NOMO-1 treated with DMSO at 0.1 percent for 48 hours (cell line): ENCODE results near the gene CYP11A1.
"Not testable (repeated sequence)": the region's sequence is repeated elsewhere in the genome, so short reads cannot be mapped to it uniquely, and the experiment has no call there.

Experiments used
- DNase-seq: peaks from one replicate; lab custom pipeline; 2025; ENCODE audit not compliant: unreplicated experiment; lab: John Stamatoyannopoulos, UW

The CYP11A1 gene

DNA sequence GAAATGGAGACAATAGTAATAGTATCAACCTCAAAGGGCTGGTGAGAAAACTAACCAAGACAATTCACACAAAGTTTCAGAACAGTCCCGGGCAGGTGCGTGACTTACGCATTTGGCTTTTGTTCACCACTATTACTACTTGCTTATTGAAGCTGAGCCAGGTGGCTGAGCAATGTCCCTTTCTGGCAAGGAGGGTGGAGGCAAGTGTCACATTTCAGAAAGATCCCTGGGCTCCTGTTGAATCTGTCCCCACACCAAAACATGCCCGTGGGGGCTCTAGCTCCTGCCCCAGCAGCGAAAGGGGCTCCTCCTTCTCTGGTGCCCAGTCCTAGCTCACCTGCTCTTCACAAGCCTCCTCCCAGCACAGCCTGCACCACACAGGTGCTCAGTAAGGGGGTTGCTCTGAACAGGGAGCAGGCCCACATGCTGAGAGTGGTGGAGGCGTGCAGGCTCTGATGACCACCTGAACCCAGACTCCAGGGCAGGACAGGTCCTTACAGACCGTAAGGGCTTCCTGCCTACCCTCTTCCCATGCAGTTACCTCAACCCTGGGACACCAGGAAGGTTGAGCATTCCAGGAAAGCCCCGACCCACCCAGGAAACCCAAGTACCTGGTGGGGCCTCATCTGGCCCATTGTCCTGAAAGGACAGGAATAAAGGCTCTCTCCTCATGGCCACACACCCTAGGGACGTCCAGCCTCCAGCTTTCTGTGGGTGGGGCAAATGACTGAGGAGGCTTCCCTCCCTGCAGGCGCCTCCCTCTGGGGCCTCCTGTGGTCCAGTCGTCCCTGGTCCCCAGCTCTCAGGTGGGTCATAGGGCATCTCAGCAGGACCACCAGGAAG, 33.7 kb upstream of the CYP11A1 start:
- no peak for DNase-seq

- DNase-seq = no peak
These were observed 32.9 kb upstream of the CYP11A1 start for GRCh38 chr15:74400313-74400860.

DNA sequence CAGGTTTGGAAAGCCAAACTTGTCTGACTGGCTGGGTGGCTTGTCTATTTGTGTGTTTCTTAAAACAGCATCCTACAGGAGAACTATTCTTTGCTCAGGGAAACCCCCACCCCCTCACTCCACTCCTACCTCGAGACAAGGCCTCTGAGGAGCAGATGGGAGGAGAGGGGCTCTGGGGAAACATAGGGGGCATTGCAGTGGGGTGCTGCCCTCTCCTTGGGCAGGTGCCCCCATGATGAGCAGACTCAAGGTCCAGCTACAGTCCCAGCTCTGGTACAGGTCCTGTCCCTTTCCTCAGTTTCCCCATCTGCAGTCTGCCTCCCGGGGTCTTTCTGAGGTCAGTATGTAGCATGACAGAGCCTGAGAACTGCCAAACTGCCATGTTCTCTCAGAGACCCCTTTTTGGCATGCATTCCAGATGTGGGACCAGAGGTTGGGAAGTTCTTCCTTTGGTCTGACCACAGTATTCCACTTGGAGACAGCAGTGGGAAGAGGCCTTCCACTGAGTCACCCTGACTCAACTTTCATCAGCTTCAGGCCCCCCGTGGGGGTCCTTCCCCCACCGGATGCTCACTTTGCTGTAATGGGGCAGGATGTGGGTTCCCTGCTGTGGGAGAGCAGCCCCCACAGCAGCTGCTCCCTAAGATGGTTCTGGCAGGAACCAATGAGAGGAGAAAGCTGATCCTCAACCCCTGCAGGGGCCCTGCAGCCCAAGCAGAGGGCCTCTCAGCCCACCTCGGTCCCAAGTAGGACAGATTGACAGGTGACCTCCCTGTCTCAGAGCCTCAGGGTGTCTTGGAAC, 32.3 kb upstream of the CYP11A1 start:
- DNase-seq = no peak

DNA sequence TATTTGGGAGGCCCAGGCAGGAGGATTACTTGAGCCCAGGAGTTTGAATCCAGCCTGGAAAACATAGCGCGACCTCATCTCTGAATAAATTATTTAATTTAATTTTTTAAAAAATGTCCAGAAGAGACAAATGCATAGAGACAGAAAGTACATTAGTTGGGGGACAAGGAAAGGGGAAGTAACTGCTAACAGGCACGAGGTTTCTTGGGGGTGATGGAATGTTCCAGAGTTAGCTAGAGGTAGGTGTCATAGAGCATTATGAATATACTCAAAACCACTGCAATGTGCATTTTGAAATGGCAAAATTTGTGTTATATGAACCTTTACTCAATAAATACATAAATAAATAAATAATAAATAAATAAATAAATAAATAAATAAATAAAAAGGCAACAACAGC, 31.7 kb upstream of the CYP11A1 start:
- DNase-seq = peak; percentile 37

- DNase-seq = no peak
These were observed 30.7 kb upstream of the CYP11A1 start for GRCh38 chr15:74398183-74398582.

DNA sequence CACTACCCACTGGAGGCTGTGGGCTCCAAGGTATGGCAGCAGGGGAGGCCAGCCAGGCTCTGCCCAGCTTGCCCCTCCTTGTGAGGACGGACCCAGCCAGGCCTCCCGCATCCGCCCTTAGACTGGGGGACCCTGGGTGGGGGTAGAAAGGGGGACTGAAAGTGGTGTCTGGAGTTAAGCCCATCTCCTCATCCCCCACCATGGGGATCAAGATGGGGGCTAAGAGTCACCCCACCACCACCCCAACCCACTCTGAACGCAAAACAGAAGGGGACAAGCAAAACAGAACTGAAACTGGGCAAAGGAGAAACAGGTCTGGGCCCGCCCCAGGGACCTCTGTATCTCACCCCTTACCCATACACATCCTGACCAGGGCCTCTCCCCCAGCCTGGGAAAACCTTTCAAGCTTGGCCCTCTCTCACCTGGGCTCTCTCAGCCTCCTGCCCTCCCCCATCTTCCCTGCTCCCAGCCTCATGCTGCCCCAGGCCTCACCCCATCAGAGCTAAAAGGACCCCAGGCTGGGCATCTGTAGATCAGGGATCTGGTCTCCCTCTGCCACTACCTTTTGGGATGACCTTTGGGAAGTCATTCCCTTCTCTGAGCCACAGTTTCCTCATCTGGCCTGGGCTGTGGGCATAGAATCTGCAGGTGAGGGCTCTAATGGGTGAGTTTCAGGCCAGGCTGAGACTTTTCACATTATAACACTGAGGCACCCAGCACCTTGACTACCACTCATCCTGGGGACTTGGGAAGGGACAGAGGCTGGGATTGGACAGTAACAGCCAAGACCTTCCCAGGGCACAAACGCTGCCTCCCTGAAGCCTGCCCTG, 30.0 kb upstream of the CYP11A1 start:
- DNase-seq = peak; percentile 62

DNA sequence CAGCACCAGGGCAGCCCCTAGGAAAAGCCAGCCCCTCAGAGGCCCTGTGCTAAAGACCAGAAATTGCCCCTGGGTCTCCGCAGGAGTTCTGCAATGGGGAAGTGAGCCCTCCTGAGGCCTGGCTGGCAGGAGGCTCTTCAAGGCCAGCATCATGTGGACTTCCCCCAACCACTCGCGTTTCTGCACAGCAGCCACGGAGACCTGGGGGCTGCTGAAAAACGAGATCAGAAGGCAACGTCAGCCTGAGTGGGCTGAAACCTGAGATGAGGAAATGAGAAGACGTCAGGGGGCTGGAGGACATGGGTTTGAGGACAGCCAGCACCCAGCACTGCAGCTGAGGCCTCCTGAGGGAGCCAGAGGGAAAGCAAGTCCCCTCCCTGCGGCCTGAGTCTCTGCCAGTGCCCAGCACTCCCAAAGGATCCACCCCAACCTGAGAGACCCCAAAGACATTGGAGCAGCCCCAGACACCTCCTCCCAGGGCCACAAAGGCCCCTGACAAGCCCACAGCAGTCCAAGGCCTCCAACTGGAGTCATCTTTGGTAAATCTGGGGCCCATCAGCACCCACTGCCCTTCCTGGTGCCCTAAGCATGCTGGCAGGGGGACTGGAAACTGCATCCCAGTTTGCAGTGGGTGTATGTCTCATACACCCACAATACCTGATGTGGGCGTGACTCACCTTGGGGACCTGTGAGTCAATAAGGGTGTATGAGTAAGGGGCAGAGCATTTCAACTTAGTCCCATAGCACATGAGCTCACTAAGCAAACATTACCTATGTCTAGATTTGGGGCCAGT, 29.2 kb upstream of the CYP11A1 start:
- peak; percentile 78 for DNase-seq

GRCh38 chr15:74396146-74396438, 28.6 kb upstream of the CYP11A1 start:
- no peak for DNase-seq

- DNase-seq = no peak
These were observed 28.1 kb upstream of the CYP11A1 start for GRCh38 chr15:74395319-74396145.

- no peak for DNase-seq
These were observed 26.8 kb upstream of the CYP11A1 start for GRCh38 chr15:74394090-74394846.

GRCh38 chr15:74393423-74393822, 26.0 kb upstream of the CYP11A1 start:
- DNase-seq = no peak

DNA sequence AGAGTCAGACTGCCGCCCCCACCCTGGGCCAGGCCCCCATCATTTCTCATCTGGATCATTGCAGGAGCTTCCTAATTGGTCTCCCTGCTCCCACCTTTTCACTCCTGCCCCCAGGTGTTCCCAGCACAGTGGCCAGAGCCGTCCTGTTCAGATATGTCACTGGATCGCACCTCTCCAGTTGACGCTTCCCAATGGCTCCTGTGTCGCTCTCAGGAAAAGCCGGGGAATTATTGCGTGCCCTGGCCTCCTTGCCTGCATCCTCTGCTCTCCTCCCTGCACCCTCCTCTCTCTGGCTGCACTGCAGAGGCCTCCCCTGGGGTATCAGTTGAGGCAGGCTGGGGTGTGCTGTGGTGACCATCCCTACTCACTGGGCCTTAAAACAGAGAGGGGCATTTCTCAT, 25.5 kb upstream of the CYP11A1 start:
- no peak for DNase-seq

DNA sequence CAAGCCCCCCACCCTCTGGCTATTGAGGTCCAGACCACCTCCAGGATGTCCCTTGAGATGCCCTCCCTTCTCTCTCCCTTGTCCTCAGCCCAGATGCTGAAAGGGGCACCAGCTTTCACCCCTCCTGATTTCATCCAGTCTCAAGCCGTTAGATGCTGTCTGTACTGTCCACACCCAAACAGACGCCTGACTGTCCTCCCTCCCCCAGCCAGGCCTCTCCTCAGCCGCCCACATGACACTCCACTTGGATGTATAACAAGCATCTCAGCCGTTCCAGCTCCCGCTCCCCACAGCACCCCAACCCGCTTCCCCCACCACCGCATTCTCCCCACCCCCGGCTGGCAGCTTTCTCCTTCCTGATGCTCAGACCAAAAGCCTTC, 25.0 kb upstream of the CYP11A1 start:
- DNase-seq = no peak

DNA sequence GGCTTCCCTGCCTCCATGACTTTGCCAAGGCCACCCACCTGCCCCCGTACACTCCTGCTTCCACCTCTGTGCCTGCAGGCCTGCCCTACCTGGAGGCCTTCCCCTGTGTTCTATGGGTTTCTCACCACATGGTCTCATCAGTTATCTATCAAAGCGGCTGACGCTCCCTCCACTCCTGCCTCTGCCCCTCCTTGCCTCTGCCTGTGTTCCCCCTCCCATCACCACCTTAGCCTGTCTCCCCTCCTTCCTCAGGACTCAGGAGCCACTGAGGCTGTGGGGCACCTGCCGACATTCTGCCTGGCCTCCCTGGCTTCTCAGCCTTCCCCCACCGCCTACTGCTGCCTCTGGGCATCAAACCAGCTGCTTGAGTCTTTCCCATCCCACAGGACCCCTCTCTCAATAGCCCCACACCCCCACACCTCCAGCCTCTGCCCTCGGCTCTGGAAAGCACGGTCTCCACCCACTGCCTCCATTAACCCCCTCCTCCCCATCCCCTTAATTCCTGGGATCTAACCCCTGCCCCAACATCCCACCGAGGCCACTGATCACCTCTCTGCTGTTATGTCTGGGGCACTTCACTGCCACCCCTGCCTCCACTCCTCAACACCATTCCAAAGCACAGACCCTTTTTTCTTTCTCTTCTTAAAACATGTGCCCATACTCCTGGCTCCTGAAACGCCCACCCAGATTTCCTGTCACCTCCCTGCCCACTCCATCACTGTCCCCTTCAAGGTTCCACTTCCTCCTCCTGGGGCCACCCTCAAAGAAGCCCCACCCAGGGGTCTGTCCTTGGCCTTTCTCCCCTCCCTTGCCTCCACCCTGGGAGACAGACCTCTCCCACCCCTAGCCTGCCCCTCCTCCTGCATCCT, 24.4 kb upstream of the CYP11A1 start:
- DNase-seq = no peak

GRCh38 chr15:74390647-74391288, 23.3 kb upstream of the CYP11A1 start:
- peak; percentile 63 for DNase-seq

- not testable (repeated sequence) for DNase-seq
These were observed 22.7 kb upstream of the CYP11A1 start for GRCh38 chr15:74390049-74390646.
